Spinal cord (tissue), 10 donors: ENCODE results near the gene RBBP8. TPM values are rescaled to one million over a fixed set of nuclear protein-coding genes. Genes with fewer than 3 reads are reported as not detected.

Experiments
- DNase-seq, 6 donors: peaks; one replicate each; pipeline versions ENCODE4 v3.0.0 to v3.0.0-alpha.2; 2013 to 2015; ENCODE audit warnings: low spot score in 6 of 6, low read depth in 4 of 6
- H3K27ac ChIP-seq: one replicate; pipeline ENCODE4 v1.5.1; 2013; ENCODE audit warnings: low read depth, low read length, control low read depth
- H3K27me3 ChIP-seq: one replicate; pipeline ENCODE4 v1.6.1; 2013; ENCODE audit warnings: low read length; ENCODE audit not compliant: control insufficient read depth, insufficient read depth
- H3K36me3 ChIP-seq: one replicate; pipeline ENCODE4 v1.6.1; 2013; ENCODE audit warnings: low read length; ENCODE audit not compliant: control insufficient read depth, insufficient read depth
- H3K4me1 ChIP-seq: one replicate; pipeline ENCODE4 v1.6.1; 2013; ENCODE audit warnings: low read length; ENCODE audit not compliant: control insufficient read depth, insufficient read depth
- H3K4me3 ChIP-seq: one replicate; pipeline ENCODE4 v1.5.1; 2013; ENCODE audit warnings: low read depth, low read length, control low read depth
- H3K9me3 ChIP-seq: one replicate; pipeline ENCODE4 v1.6.1; 2013; ENCODE audit warnings: low read length; ENCODE audit not compliant: control insufficient read depth, insufficient read depth
- WGBS: methylation state at CpG from one replicate; pipeline ENCODE4 v1.1.5; 2013; ENCODE audit warnings: missing lambda C conversion rate; ENCODE audit not compliant: insufficient coverage; 5-methylcytosine and 5-hydroxymethylcytosine counted together
- polyA plus RNA-seq, 2 donors: library from polyadenylated mRNA; unstranded; fragments of 120-200 nt; gene quantifications; one replicate each; pipeline ENCODE4 v1.2.1, GENCODE V29; 2013; ENCODE audit not compliant: insufficient read length in 2 of 2
- total RNA-seq, 2 donors: library from RNA; depleted of rRNA in 1 of 2; stranded (reverse); fragments of 120-200 nt in 1 of 2; fragments of >200 nt in 1 of 2; gene quantifications; one replicate each; pipeline versions ENCODE4 v1.2.3 to v1.2.4, GENCODE V29; 2013 to 2014
- donor health status: healthy.

The RBBP8 gene
- total and polyA plus RNA-seq, 4 donors, result 16.2 to 28.0 (median 22.4) TPM

DNA sequence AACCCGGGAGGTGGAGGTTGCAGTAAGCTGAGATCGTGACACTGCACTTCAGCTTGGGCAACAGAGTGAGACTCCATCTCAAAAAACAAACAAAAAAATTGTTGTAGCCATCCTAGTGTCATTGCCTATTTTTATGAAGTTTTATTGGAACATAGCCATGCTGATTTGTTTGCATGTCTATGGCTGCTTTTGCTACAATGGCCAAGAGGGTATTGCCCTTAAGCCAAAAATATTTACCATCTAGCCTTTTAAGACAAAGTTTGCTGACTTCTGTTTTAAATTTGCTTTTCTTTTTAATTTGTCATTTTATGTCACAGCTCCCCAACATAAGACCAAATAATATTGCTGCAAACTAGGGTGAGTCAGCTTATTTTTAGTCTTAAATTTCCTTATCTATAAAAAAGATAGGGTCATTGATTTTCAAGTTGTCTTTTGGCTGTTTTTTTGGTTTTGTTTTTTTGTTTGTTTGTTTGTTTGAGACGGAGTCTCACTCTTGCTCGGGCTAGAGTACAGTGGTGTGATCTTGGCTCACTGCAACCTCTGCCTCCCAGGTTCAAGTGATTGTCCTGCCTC, 132.2 kb downstream of the RBBP8 start:
- H3K4me3 ChIP-seq, result no peak overlapping the region
- no peak for DNase-seq
- 89% methylated on average over 4 of the region's 4 CpGs for WGBS
- H3K9me3 ChIP-seq, result no peaks in the 10 kb centered on the region
- H3K27me3 ChIP-seq, result no peaks in the 10 kb centered on the region
- no peaks in the 10 kb centered on the region for H3K36me3 ChIP-seq
- H3K4me1 ChIP-seq, result no peaks in the 10 kb centered on the region
- H3K27ac ChIP-seq, result no peak overlapping the region

- Histone ChIP-seq H3K4me3 (no peak overlapping the region), H3K4me1 (no peaks in the 10 kb centered on the region), H3K27me3 (no peaks in the 10 kb centered on the region), H3K9me3 (no peaks in the 10 kb centered on the region), H3K27ac (no peak overlapping the region), H3K36me3 (no peaks in the 10 kb centered on the region)
- WGBS, result no CpG with 5 or more reads among the region's 7 CpGs
- no peak for DNase-seq
Measured at GRCh38 chr18:23066060-23066459, 132.9 kb downstream of the RBBP8 start.

DNA sequence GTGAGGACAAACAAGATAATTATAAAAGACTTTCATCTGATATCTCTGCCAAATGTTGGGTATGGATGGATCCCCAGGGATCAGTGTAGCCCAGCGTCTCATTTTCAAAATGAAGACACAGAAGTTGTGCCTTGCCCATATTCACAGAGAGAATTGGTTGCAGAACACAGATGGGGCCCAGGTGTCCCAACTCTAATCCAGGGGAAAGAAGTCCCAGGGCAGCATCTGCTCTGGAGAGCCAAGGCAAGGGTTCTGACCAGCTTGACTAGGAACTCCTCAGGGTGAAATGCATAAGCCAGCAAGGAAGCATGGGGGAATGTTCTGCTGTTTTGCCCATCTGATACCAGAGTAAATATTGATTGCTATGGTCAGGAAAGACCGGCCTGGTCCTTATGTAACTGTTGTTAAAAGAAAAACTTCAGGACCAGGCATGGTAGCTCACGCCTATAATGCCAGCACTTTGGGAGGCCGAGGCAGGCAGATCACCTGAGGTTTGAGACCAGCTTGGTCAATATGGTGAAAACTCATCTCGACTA, 133.4 kb downstream of the RBBP8 start:
- Histone ChIP-seq H3K27me3 (no peaks in the 10 kb centered on the region), H3K4me1 (no peaks in the 10 kb centered on the region), H3K9me3 (no peaks in the 10 kb centered on the region), H3K4me3 (no peak overlapping the region), H3K27ac (no peak overlapping the region), H3K36me3 (no peaks in the 10 kb centered on the region)
- 97% methylated on average over 5 of the region's 5 CpGs for WGBS
- no peak for DNase-seq

DNA sequence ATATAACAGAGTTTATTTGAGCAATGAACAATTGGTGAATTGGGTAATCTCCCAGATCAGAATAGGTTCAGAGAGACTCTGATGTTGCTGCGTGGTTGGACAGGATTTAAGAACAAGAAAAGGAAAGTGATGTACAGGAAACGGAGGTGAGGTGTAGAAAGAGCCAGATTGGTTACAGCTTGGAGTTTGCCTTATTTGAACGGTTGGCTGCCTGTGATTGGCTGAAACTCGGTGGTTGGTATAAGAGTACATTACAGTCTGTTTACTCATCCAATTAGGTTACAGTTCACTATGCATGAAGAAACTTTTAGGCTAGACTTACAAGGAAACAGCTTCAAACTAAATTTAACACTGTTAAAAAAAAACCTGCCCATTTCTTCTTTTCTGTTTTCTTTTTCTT, 134.1 kb downstream of the RBBP8 start:
- Histone ChIP-seq H3K27me3 (no peaks in the 10 kb centered on the region), H3K36me3 (no peaks in the 10 kb centered on the region), H3K9me3 (no peaks in the 10 kb centered on the region), H3K4me3 (no peak overlapping the region), H3K27ac (no peak overlapping the region), H3K4me1 (no peaks in the 10 kb centered on the region)
- 57% methylated on average over 2 of the region's 4 CpGs for WGBS
- no peak for DNase-seq

- no peak for DNase-seq
- Histone ChIP-seq H3K4me1 (no peaks in the 10 kb centered on the region), H3K9me3 (no peaks in the 10 kb centered on the region), H3K27me3 (no peaks in the 10 kb centered on the region), H3K36me3 (no peaks in the 10 kb centered on the region), H3K27ac (no peak overlapping the region), H3K4me3 (no peak overlapping the region)
- no CpG with 5 or more reads among the region's 4 CpGs for WGBS
Measured at GRCh38 chr18:23068011-23068410, 134.9 kb downstream of the RBBP8 start.

DNA sequence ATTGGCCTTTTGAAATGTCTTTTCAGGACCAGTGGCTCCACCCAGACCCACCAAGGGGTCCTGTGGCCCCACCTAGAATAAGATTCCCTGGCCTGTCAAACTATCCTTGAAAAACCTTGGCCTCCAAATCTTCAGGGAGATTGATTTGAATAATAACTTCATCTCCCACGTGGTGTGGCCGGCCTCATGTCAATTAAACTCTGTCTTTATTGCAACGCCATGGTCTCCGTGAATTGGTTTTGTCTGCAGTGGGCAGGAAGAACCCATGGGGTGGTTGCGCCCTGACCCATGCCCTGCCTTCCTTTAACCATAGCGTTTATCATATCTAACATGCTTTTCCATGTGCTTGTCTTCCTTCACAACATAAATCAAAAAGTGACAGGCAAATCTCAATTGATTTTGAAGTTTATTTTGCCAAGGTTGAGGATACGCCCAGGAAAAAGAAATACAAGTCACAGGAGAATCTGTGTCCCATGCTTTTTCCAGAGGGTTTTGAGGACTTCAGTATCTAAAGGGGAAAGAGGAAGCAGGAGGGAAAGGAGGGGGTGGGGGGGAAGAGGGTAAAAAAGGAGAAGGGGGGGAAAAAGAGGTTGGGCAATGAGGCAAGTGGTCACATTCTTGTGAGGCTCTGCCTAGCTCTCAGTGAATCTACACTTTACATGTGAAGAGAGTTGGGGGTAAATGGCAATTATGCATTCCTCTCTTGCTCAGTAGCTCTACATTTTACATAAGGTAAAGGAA, 135.6 kb downstream of the RBBP8 start:
- no peaks in the 10 kb centered on the region for H3K4me1 ChIP-seq
- 66% methylated on average over 6 of the region's 7 CpGs for WGBS
- no peaks in the 10 kb centered on the region for H3K36me3 ChIP-seq
- no peak overlapping the region for H3K27ac ChIP-seq
- H3K4me3 ChIP-seq, result no peak overlapping the region
- no peaks in the 10 kb centered on the region for H3K9me3 ChIP-seq
- DNase-seq, result no peak
- H3K27me3 ChIP-seq, result no peaks in the 10 kb centered on the region

- Histone ChIP-seq H3K4me3 (no peak overlapping the region), H3K27me3 (no peaks in the 10 kb centered on the region), H3K36me3 (no peaks in the 10 kb centered on the region), H3K27ac (no peak overlapping the region), H3K4me1 (no peaks in the 10 kb centered on the region), H3K9me3 (no peaks in the 10 kb centered on the region)
- no peak for DNase-seq
- 96% methylated on average over 10 of the region's 10 CpGs for WGBS
Measured at GRCh38 chr18:23069481-23069880, 136.4 kb downstream of the RBBP8 start.

- no peak for DNase-seq
- Histone ChIP-seq H3K36me3 (no peaks in the 10 kb centered on the region), H3K27me3 (no peaks in the 10 kb centered on the region), H3K9me3 (no peaks in the 10 kb centered on the region), H3K4me1 (no peaks in the 10 kb centered on the region), H3K27ac (no peak overlapping the region), H3K4me3 (no peak overlapping the region)
- no CpG with 5 or more reads among the region's 1 CpG for WGBS
Measured at GRCh38 chr18:23069898-23070297, 136.8 kb downstream of the RBBP8 start.

GRCh38 chr18:23071285-23071684, 138.2 kb downstream of the RBBP8 start:
- no peak overlapping the region for H3K27ac ChIP-seq
- H3K27me3 ChIP-seq, result no peaks in the 10 kb centered on the region
- H3K36me3 ChIP-seq, result no peaks in the 10 kb centered on the region
- no peak overlapping the region for H3K4me3 ChIP-seq
- no peak for DNase-seq
- no peaks in the 10 kb centered on the region for H3K4me1 ChIP-seq
- WGBS, result 89% methylated on average over 3 of the region's 5 CpGs
- no peaks in the 10 kb centered on the region for H3K9me3 ChIP-seq

- Histone ChIP-seq H3K27me3 (no peaks in the 10 kb centered on the region), H3K9me3 (no peaks in the 10 kb centered on the region), H3K4me3 (no peak overlapping the region), H3K27ac (no peak overlapping the region), H3K4me1 (no peaks in the 10 kb centered on the region), H3K36me3 (no peaks in the 10 kb centered on the region)
- DNase-seq, result no peak
- 89% methylated on average over 7 of the region's 9 CpGs for WGBS
Measured at GRCh38 chr18:23072079-23072478, 139.0 kb downstream of the RBBP8 start.
